Measurements from ENCODE around the gene NCCRP1.
"Not testable (repeated sequence)": the region's sequence is repeated elsewhere in the genome, so short reads cannot be mapped to it uniquely, and the experiment has no call there.

The NCCRP1 gene

DNA sequence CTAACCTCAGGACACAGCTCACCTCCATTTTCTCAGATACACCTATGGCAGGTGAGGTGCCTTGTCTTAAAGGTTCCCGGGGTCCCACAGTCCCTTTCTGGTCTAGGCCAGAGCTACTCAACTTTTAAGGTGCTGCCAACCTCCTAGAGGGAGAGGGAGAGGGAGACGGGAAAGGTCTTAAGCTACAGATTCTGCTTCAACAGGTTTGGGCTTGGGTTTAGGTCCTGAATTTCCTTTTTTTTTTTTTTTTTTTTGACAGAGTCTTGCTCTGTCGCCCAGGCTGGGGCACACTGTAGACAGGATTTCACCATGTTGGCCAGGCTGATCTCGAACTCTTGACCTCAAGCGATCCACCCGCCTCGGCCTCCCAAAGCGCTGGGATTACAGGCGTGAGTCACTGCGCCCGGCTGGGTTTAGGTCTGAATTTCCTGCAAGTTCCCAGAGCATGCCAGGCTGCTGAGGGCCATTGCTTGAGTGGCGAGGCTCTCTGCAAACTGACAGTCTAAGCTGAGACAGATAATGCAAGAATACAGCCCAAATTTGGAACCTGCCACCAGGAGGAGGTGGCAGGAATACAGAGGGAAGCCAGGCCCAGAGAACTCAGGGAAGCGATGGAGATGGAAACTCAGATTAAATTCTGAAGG is 15.1 kb downstream of the NCCRP1 start:
- DNase-seq: no peak

DNA sequence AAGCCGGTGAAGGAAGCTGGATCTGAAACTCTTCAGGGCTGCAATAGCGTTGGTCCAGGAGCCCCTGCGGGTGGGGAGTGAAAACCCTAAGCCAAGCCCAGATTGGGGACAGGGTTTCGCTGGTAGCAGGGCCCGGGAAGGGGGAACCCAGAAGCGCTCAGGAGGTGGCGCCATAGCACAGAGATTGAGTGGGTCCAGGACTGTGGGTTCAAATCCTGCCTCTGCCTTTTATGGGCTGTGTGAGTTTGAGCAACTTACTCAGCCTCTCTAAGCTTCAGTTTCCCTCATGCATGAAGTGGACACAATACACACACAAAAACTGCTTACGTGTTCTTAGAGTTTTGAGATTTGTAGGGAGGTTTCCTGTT is 15.6 kb downstream of the NCCRP1 start:
- peak; percentile 73 for DNase-seq

DNA sequence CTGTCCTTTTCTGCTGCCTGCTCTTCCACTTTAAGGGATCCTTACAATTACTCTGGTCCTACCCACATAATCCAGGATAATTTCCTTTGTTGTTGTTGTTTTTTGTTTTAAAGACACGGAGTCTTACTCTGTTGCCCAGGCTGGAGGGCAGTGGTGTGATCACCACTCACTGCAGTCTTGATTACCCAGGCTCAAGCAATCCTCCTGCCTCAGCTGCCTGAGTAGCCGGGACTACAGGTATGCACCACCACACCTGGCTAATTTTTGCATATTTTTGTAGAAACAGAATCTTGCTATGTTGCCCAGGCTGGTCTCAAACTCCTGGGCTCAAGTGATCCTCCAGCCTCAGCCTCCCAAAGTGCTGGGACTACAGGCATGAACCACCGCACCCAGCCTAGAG is 18.6 kb downstream of the NCCRP1 start:
- not testable (repeated sequence) for DNase-seq

DNA sequence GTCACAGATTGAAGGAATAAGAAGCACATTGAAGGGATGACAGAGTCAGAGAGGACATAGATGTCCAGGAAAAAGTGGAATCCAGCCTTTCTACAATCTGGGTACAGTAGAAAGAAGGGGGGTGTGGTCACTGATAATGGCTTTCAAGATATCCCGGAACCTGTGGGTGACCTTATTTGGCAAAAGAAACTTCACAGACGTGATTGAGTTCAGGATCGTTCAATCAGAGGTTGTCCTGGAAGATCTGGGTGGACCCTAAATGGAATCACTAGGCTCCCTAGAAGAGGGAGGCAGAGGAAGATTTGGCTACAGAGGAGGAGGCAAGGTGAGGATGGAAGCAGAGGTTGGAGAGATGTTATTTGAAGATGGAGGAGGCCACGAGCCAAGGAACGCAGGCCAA is 20.3 kb downstream of the NCCRP1 start:
- DNase-seq: no peak

DNA sequence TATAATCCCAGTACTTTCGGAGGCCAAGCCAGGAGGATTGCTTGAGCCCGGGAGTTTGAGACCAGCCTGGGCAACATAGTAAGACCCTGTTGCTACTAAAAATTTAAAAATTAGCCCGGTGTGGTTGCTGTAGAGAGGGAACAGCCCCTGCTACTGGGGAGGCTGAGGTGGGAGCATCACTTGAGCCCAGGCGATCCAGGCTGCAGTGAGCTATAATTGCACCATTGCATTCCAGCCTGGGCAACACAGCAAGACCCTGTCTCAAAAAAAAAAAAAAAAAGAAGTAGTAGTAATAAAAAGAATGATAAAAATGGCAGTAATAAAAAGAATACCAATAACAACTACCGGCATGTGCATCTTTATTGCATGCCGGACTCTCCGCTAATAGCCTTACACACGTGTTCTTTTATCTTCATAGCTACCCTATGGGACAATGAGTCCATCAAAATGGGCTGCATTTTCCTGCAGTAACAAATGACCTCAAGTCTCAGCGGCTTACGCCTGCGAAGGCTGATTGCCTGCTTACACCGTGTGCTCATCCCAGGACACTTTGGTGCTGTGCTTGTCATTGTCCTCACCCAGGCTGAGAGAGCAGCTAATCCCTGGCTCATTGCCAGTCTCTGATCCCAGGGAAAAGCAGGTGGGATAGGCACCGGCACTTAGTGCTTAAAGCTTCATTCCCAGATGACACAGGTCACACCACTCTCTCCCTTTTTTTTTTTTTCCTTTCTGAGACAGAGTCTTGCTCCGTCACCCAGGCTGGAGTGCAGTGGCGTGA is 21.7 kb downstream of the NCCRP1 start:
- no peak for DNase-seq

DNA sequence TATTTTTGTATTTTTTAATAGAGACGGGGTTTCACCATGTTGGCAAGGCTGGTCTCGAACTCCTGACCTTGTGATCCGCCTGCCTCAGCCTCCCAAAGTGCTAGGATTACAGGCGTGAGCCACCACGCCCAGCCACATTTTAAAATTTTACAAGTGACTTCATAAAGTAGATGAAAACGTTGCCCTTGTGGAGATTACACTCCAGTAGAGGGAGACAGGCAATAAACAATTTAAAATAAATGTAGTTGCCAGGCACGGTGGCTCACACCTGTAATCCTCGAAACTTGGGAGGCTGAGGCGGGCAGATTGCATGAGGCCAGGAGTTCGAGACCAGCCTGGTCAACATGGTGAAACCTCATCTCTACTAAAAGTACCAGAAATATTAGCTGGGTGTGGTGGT is 22.3 kb downstream of the NCCRP1 start:
- peak; percentile 13 for DNase-seq

DNA sequence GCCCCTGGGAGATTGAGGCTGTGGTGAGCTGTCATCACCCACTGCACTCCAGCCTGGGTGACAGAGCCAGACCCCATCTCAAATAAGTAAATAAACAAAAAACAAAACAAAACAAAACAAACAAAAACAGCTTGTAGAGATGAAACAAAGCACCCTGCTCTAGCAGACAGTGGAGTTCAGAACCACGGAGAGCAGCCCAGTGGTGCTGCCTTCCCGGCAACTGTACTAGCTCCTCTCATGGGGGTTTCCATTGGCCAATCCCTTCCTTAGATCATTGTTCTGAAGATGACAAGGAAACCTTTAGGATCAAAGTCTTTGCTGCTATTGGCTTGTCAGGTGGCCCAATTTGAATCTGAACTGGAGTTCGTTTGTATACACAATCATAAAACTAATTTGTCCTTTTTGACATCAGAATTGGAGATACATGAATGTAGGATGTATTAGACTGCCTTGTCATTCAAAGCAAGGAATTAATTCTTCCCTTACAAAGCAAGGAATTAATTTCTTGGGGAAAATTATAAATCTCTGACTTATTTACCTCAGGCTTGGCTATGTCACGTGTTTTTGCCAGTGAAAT is 27.0 kb downstream of the NCCRP1 start:
- DNase-seq: peak; percentile 20

DNA sequence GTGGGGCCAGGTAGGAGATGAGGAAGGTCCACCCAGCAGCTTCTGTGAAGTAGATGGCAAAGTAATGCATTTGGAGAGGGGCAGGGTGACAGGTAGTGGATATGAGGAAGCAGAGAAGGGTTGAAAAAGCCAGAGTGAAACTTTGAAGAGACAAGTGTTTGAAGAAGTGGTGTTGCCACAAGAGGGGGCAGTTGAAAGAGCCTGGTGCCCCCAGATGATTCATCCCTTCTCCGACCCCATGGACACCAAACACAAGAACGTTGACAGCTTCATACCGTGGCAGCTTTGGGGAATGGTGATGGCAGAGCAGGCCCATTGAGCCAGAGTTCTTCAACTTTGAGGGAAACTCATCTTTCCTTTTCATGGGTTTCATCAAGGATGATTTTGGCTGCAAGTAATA is 28.1 kb downstream of the NCCRP1 start:
- DNase-seq: no peak

DNA sequence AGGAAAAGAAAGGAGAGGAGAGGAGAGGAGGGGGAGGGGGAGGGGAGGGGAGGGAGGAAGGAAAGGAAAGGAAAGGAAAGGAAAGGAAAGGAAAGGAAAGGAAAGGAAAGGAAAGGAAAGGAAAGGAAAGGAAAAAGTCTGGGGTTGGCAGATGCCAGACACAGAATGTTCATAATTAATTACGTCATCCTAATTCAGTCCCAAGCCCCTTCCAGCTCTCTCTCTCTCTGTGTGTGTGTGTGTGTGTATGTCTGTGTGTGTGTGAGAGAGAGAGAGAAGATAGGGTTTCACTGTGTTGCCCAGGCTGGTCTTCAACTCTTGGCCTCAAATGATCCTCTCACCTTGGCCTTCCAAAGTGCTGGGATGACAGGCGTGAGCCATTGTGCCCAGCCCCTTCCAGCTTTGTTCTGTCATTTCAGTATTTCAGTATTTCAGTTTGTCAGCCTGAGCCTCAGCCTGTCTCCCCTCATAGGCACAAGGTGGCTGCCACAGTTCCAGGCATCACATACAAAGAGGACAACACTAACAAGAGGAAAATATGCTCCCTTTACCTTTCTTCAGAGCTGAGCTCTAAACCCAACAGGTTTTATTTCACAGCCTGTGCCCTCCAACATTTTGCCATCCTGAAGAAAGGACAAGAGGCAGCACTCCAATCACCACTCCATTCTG is 33.5 kb downstream of the NCCRP1 start:
- no peak for DNase-seq

DNA sequence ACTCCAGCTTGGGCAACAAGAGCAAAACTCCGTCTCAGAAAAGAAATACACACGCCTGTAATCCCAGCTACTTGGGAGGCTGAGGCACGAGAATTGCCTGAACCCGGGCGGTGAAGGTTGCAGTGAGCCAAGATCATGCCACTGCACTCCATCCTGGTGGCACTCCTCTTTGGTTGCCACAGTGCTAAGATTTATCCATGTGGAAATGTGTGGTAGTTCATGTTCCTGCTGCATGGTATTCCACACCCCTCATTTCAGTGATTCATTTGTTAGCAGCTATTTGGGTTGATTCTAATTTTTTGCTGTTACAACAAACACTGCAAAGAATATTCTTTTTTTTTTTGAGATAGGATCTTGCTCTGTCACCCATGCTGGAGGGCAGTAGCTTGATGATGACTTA is 35.9 kb downstream of the NCCRP1 start:
- DNase-seq: no peak

DNA sequence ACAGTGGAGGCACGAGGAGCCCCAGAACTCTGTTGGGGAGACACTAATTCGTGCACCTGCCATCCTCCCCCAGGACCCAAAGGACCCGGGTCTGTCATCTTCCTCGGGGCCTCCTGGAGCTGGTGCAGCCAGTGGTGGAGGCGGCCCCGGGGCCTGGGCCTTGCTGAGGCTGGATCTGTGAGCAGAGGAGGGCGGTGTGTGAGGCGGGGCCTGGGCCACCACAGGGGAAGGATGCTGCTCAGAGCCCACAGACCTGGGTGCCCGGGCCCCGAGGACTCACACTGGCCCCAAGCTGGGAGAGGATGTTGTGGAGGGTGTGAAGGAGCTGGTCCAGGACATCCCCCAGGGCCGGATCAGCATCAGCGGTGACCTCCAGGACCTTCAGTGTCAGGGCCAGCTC is 39.8 kb downstream of the NCCRP1 start:
- peak; percentile 36 for DNase-seq

DNA sequence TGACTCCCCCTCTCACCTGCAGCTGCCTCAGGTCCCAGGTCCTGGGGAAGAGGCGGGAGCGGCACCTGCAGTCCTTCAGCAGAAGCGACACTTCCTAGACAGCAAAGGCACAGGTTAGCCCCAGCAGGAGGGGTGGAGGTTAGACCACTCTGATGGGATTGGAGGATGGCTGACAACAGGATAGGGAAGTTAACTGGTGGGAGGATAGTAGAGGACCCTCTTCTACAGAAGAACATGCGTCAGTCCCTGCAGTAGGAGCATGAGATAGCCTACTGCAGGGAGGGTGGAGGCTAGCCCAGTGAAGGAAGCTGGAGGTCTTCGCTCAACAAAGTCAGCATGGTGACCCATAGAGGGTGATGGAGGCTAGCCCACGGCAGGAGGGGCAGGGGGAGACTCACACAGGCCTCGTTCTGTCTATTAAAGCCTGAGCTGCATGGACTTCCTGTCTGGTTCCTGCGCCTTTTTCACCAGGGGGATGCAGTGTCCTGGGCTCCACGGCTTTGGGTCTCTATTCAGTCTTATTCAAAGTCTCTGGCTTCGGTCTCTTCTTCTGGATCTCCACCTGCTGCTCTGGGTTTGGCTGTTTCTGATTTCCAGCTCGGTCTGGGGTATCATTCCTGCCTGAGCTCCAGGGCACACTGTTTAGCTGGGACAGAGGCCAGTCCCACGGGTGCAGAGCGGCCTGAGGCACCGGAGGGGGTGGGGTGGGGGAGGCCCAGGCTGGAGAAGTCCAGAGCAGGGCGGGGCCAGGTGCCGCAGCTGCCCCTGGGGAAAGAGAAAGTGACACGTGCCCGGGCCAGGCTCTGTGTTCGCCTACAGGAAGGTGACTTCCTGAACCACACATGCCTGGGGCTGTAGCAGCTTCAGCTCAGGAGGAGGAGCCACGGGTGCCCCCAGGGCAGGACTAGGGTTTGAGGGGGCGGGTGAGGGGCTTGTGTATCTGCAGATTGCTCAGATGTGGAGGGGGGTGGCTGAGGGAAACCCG is 40.7 kb downstream of the NCCRP1 start:
- peak; percentile 43 for DNase-seq

DNA sequence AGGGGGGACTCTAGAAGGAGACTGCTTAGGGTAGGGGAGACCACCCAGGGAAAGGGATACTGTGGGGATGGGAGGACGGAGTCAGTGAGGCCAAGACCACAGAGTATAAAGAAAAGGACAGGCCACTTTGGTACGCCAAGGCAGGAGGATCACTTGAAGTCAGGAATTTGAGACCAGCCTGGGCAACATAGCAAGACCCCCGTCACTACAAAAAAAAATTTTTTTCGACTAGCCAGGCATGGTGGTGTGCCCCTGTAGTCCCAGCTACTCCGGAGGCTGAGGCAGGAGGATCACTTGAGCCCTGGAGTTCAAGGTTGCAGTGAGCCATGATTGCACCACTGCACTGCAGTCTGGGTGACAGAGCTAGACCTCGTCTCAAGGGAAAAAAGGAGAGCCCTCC is 41.4 kb downstream of the NCCRP1 start:
- no peak for DNase-seq

DNA sequence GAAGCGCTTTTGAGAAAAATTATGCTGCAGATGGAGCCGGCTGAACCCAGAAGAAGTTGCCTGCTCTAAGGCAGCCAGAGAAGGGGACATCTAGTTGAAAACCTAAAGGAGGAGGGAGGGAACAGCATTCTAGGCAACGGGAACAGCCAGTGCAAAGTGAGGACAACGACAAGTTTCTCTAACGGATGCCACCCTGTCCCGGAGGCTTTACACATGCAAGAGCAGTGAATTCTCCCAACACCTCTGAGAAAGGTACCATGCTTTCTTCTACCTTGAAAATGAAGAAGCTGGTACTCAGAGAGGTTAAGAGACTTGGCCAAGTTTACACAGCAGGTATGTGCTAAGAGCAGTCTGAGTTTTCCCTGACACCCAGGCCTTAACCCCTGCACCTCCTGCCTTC is 42.2 kb downstream of the NCCRP1 start:
- DNase-seq: no peak

DNA sequence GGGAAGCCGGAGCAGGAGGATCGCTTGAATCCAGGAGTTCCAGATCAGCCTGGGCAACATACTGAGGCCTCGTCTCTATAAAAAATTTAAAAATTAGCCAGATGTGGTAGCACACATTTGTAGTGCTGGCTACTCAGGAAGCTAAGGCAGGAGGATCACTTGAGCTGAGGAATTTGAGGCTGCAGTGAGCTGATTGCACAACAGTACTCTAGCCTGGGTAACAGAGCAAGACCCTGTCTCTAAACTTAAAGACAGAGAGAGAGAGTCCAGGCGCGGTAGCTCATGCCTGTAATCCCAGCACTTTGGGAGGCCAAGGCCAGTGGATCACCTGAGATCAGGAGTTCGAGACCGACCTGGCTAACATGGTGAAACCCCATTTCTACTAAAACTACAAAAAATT is 43.7 kb downstream of the NCCRP1 start:
- DNase-seq: no peak

DNA sequence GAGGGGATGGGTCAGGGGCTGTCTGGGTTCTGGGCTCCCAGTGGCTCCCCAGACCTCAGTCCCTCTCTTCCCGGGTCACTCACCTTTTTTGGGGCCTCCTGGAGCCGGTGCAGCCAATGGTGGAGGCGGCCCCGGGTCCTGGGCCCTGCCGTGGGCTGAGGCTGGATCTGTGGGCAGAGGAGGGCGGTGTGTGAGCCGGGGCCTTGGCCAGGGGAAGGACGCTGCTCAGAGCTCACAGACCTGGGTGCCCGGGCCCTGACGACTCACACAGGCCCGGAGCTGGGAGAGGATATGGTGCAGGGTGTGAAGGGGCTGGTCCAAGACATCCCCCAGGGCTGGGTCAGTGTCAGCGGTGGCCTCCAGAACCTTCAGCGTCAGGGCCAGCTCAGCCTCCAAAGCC is 47.0 kb downstream of the NCCRP1 start:
- not testable (repeated sequence) for DNase-seq

DNA sequence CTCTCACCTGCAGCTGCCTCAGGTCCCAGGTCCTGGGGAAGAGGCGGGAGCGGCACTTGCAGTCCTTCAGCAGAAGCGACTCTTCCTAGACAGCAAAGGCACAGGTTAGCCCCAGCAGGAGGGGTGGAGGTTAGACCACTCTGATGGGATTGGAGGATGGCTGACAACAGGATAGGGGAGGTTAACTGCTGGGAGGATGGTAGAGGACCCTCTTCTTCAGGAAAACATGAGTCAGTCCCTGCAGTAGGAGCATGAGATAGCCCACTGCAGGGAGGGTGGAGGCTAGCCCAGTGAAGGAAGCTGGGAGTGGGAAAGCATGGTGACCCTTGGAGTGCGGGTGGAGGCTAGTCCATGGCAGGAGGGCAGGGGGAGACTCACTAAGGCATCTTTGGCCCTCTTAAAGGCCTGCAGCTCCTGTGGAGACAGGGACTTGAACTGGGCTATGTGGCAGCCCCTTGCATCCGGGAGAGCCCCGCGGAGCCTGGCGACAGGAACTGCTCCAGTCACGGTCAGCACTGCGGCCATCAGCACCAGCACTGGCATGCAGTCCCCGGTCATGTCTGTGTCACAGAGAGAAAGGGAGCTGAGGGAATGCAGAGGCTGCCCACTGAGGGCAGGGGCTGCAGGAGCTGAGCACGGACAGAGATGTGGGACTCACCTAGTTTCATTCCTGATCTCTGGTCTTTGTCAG is 47.8 kb downstream of the NCCRP1 start, which contains the start of gene IFNL3:
Gene IFNL3 (minus strand): TSS at position 597 of the 691 bp plus-strand sequence. CDS start 39 bp downstream, at position 558.
- DNase-seq: not testable (repeated sequence)

DNA sequence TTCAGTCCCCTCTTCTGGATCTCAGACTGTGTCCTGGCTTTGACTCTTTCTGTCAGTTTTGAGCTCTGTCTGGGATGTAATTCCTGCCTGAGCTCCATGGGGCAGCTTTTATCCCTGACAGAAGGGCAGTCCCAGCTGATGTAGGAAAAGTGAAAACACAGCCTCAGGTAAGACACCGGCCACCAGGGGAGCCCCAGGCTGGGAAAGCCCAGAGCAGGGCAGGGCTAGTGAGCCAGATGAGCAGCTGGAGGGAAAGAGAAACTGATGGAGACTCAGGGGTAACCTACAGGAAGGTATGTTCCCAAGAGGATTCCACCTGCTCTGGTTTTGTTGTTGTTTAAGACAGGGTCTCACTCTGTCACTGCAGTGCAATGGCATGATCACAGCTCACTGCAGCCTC is 48.4 kb downstream of the NCCRP1 start:
- not testable (repeated sequence) for DNase-seq

DNA sequence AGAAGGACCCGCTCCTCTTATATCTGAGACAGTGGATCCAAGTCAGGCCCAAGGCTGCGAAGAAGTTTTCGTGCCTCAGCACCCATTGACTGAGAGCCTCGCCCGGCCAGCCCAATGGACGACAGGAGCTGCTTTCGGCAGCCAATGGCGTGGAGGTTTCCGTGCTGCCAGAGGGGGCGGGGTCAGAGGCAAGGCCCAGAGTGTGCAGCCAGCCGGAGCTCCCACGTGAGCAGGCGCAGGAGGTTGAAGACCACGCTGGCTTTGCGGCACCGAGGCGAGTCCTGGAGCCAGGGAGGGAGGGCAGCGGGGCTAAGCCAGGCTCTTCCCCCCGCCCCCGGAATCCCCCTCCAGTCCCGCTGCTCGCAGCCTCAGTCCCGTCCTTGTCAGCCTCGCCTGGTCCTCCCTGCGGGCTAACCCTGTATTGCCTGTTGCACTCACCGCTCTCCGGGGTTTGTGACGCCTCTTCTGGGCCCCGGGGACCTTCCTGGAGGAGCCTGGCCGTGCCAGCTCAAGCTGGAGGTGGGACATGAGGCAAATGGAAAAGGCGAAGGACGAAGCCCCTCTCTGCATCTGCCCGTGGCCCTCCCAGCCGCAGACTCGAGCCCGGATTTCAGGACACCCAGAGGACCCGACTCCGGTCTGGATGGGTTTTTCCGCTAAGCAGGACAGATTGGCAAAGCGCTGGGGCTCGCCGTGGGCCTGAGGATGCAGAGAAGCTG is 50.3 kb downstream of the NCCRP1 start:
- DNase-seq: peak; percentile 57

DNA sequence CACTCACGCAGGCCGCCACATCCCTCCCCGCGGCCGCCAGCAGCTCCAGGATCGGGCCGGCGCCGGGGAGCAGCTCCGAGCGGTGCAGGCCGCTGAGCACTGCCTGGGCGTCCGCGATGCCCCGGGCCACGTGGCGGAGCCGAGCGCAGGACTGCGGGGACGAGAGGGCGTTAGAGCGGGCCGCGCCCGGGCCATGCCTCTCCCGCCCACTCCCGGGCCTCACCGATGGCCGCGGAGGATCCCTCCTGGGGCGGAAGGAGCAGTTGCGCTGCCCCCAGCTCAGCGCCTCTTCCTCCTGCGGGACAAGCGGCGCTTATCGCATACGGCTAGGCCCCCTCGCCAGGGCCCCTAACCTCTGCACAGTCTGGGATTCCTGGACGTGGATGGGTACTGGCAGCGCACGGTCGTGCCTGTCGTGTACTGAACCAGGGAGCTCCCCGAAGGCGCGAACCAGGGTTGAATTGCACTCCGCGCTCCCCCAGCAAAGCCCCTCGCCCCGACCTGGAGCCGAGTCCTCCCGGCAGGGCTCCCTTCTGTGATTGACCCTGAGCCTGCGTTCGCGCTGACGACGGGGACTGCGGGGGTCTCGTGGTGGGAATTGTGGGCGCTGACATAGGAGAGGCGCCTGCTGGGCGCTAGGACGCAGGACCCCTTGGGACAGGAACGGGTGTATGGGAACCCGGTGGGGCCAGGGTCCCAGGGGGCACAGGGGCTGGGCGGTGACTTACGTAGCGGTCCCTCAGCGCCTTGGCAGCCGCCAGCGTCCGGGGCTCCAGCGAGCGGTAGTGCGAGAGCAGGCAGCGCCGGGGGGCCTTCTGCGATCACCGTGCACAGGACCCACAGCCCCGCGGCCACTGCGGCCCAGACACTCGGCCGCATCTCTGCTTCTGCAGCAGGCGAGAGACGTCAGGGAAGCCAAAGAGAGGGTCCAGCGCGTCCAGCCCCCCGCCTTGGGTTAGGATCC is 51.2 kb downstream of the NCCRP1 start:
- no peak for DNase-seq
